Mammary microvascular endothelial cell (primary cell): ENCODE data around the gene STK4. TPM values are rescaled to one million over a fixed set of nuclear protein-coding genes. Genes with fewer than 3 reads are reported as not detected.

ENCODE experiments used
- total RNA-seq: library from RNA; depleted of rRNA; stranded (reverse); fragments of >200 nt; gene quantifications from 2 replicates; pipeline ENCODE4 v1.2.3, GENCODE V29; 2015

STK4 gene
- total RNA-seq = 10.4 and 10.7 TPM in 2 replicates

GRCh38 chr20:44966030-44966961 is at the start of gene STK4:
STK4 (plus strand) TSS chr20:44966512; CDS start chr20:44966569, 57 bp downstream.

GRCh38 chr20:44960103-44960852 is 6.0 kb upstream of the STK4 start, which contains the start of gene TOMM34:
TOMM34 (minus strand) TSS chr20:44960397; CDS start chr20:44960333, 64 bp downstream.

GRCh38 chr20:45100563-45101245 is 134.4 kb downstream of the STK4 start, which contains the start of gene KCNS1:
KCNS1 (minus strand) TSS chr20:45101127; CDS start chr20:45099236, 1,891 bp downstream.

GRCh38 chr20:45114465-45115385 is 148.4 kb downstream of the STK4 start, which contains the start of gene WFDC5:
WFDC5 (minus strand) TSS chr20:45115174; CDS start chr20:45115083, 91 bp downstream.

GRCh38 chr20:45124365-45124764 is 158.1 kb downstream of the STK4 start, which contains the start of gene WFDC12:
WFDC12 (minus strand) TSS chr20:45124465; CDS start chr20:45124447, 18 bp downstream.

Other genes with a start within 250 kb of the STK4 start
- gene KCNK15, start 220.6 kb upstream of the STK4 start, total RNA-seq = not detected in 2 replicates
- gene RIMS4, start 156.0 kb upstream of the STK4 start, total RNA-seq = not detected in 2 replicates
- gene YWHAB, start 80.8 kb upstream of the STK4 start, total RNA-seq = 145 and 156 TPM in 2 replicates
- gene PABPC1L, start 56.5 kb upstream of the STK4 start, total RNA-seq = 1.6 and 3.4 TPM in 2 replicates
- 56.7 and 64.9 TPM in 2 replicates for gene TOMM34, start 6.1 kb upstream of the STK4 start, total RNA-seq
- gene KCNS1, start 134.6 kb downstream of the STK4 start, total RNA-seq = 0.05 and 0.20 TPM in 2 replicates
- not detected in 2 replicates for gene WFDC5, start 148.7 kb downstream of the STK4 start, total RNA-seq
- not detected in 2 replicates for gene WFDC12, start 158.0 kb downstream of the STK4 start, total RNA-seq
- gene PI3, start 208.4 kb downstream of the STK4 start, total RNA-seq = not detected in 2 replicates
- gene SEMG1, start 240.5 kb downstream of the STK4 start, total RNA-seq = not detected in 2 replicates